K562 (cell line): ENCODE measurements around the gene CLN5. TPM values are rescaled to one million over a fixed set of nuclear protein-coding genes. Genes with fewer than 3 reads are reported as not detected.

Source experiments
- ATAC-seq: fragments of 200-7000 bp; cut with Tn5 transposase; 3 replicates; pipeline ENCODE4 v1.9.1; 2020; ENCODE audit warnings: moderate library complexity
- BruUV-seq: library from RNA; stranded (reverse); fragments of 400-500 nt; replicated peaks from 2 replicates; lab custom pipeline; 2021; lab: Mats Ljungman, UMichigan
- CTCF ChIA-PET: fragments of 300-600 bp; formaldehyde crosslinking; extraction: SDS; loops from one replicate; lab custom pipeline; 2021; ENCODE audit warnings: low intra/inter-chr PET ratio; lab: Yijun Ruan, JAX
- POLR2A ChIA-PET: fragments of 300-600, 350-650 bp; sonication (Branson Sonifier 250); formaldehyde crosslinking; extraction: SDS; loops from one replicate; lab custom pipeline; 2021; ENCODE audit warnings: antibody characterized with exemption, inconsistent platforms; lab: Yijun Ruan, JAX
- DNase-seq, 4 experiments: peaks; one replicate each; pipeline versions ENCODE4 v3.0.0 to v3.0.0-alpha.2; 2011 to 2018; ENCODE audit warnings: low spot score in 3 of 4, mixed read lengths in 3 of 4; ENCODE audit errors: extremely low read depth in 1 of 4
- FAIRE-seq: peaks from 2 replicates; lab custom pipeline; 2011; peaks lifted over from hg19 to GRCh38; lab: Jason Lieb, UNC
- H2AFZ ChIP-seq: 2 replicates; pipeline ENCODE4 v1.6.0; 2011; ENCODE audit warnings: low read depth, low read length, control low read depth, inconsistent platforms
- H3K27ac ChIP-seq: fragments of 200-600 bp; 3 replicates; pipeline ENCODE4 v1.8.0; 2011; ENCODE audit warnings: low read depth, mild to moderate bottlenecking, control low read depth, inconsistent platforms, low read length, moderate library complexity, mixed read lengths; ENCODE audit errors: extremely low read depth
- H3K27me3 ChIP-seq, 2 experiments: fragments of 300-600 bp in 1 of 2; 2 replicates in 1 of 2; 3 replicates in 1 of 2; pipeline versions ENCODE4 v1.6.0 to v1.8.0; 2011; ENCODE audit warnings: inconsistent platforms in 2 of 2, low read length in 2 of 2, mild to moderate bottlenecking in 1 of 2, mixed read lengths in 1 of 2, moderate library complexity in 1 of 2; ENCODE audit not compliant: control insufficient read depth in 2 of 2, insufficient read depth in 2 of 2
- H3K36me3 ChIP-seq: fragments of 300-600 bp; 3 replicates; pipeline ENCODE4 v1.8.0; 2011; ENCODE audit warnings: mild to moderate bottlenecking, low read length, inconsistent platforms; ENCODE audit not compliant: control insufficient read depth, insufficient read depth
- H3K4me1 ChIP-seq, 2 experiments: fragments of 200-600 bp in 1 of 2; replicated peaks in 1 of 2; 2 replicates in 1 of 2; 3 replicates in 1 of 2; pipeline versions ENCODE4 v1.5.1 to v1.8.0; 2011; ENCODE audit warnings: inconsistent platforms in 2 of 2, low read length in 2 of 2, mild to moderate bottlenecking in 1 of 2, mixed read lengths in 1 of 2, moderate library complexity in 1 of 2; ENCODE audit not compliant: control insufficient read depth in 2 of 2, insufficient read depth in 2 of 2
- H3K4me2 ChIP-seq: 2 replicates; pipeline ENCODE4 v1.6.1; 2011; ENCODE audit warnings: low read length, control low read depth, inconsistent platforms, mixed read lengths; ENCODE audit not compliant: insufficient read depth
- H3K4me3 ChIP-seq: fragments of 200-600 bp; sonication (generic), shearing (Covaris generic); 2 replicates; pipeline ENCODE4 v1.5.1; 2016; ENCODE audit warnings: control low read depth, inconsistent platforms
- H3K79me2 ChIP-seq: fragments of 200-600 bp; 3 replicates; pipeline ENCODE4 v1.8.0; 2011; ENCODE audit warnings: low read length, inconsistent platforms; ENCODE audit not compliant: control insufficient read depth, insufficient read depth
- H3K9ac ChIP-seq, 2 experiments: 2 replicates each; pipeline versions ENCODE4 v1.6.0 to v1.6.1; 2011; ENCODE audit warnings: low read depth in 2 of 2, low read length in 2 of 2, control low read depth in 1 of 2, inconsistent platforms in 1 of 2, mild to moderate bottlenecking in 1 of 2, mixed read lengths in 1 of 2; ENCODE audit not compliant: insufficient read depth in 1 of 2
- H3K9me1 ChIP-seq: one replicate; pipeline ENCODE4 v1.6.0; 2011; ENCODE audit warnings: inconsistent platforms, mild to moderate bottlenecking, low read length, moderate library complexity; ENCODE audit not compliant: control insufficient read depth, insufficient read depth
- H3K9me3 ChIP-seq: replicated peaks from 2 replicates; pipeline ENCODE4 v1.5.1; 2011; ENCODE audit warnings: low read depth, low read length, inconsistent platforms; ENCODE audit not compliant: control insufficient read depth, insufficient read depth
- H4K20me1 ChIP-seq: replicated peaks from 2 replicates; pipeline ENCODE4 v1.6.1; 2011; ENCODE audit warnings: low read length, inconsistent platforms, mixed read lengths; ENCODE audit not compliant: control insufficient read depth, insufficient read depth
- AFF4 ChIP-seq: sonication (generic); formaldehyde crosslinking; IDR thresholded peaks from 2 replicates; pipeline ENCODE4 v1.8.0; 2023; ENCODE audit warnings: mild to moderate bottlenecking, missing genetic modification reagents
- CEBPB ChIP-seq: fragments of 450-650 bp; IDR thresholded peaks from 2 replicates; pipeline ENCODE4 v1.6.1; 2016; ENCODE audit warnings: missing genetic modification characterization, missing compliant biosample characterization
- HDAC3 ChIP-seq: fragments of 450-650 bp; IDR thresholded peaks from 2 replicates; pipeline ENCODE4 v1.6.1; 2018; ENCODE audit warnings: borderline replicate concordance, mild to moderate bottlenecking, moderate library complexity; ENCODE audit not compliant: partially characterized antibody
- KDM5B ChIP-seq: fragments of 200-600 bp; sonication (generic); IDR thresholded peaks from 2 replicates; pipeline ENCODE4 v1.6.1; 2012; ENCODE audit warnings: low read depth, mild to moderate bottlenecking, moderate library complexity, low read length, control low read depth, inconsistent platforms; ENCODE audit not compliant: insufficient replicate concordance
- MYNN ChIP-seq, 2 experiments: sonication (generic); formaldehyde crosslinking in 1 of 2; IDR thresholded peaks; 2 replicates each; pipeline versions ENCODE4 v1.5.0 to v1.6.1; 2016 to 2020; ENCODE audit warnings: antibody characterized with exemption in 1 of 2, missing genetic modification reagents in 1 of 2
- PKNOX1 ChIP-seq: fragments of 450-650 bp; IDR thresholded peaks from 2 replicates; pipeline ENCODE4 v1.6.1; 2016
- PYGO2 ChIP-seq: fragments of 450-650 bp; IDR thresholded peaks from 2 replicates; pipeline ENCODE4 v1.6.1; 2016; ENCODE audit warnings: mild to moderate bottlenecking, missing genetic modification characterization, moderate library complexity, missing compliant biosample characterization
- WGBS: fragments of 100-300 bp; shearing (Covaris generic); methylation state at CpG from one replicate; pipeline ENCODE4 v1.1.6; 2016; ENCODE audit warnings: low coverage, mixed read lengths; ENCODE audit not compliant: insufficient coverage; ENCODE audit errors: missing lambda C conversion rate; 5-methylcytosine and 5-hydroxymethylcytosine counted together
- in situ Hi-C: fragments of 300-500 bp; cut with MboI; formaldehyde crosslinking; loops from 4 replicates; pipeline ENCODE4 v1.15.0; 2018; ENCODE audit warnings: inconsistent platforms, mixed read lengths
- intact Hi-C: fragments of 100-400 bp; cut with micrococcal nuclease; formaldehyde crosslinking; loops from 2 replicates; pipeline ENCODE4 v1.14.2; 2022
- polyA plus RNA-seq, 8 experiments: library from polyadenylated mRNA; depleted of rRNA in 4 of 8; stranded (reverse) in 5 of 8; unstranded in 3 of 8; fragments of >200 nt; fragmentation: Nextera tagmentation in 2 of 8; fragmentation: Illumina TruSeq in 1 of 8; extraction: Ambion mirVana in 2 of 8; extraction: Trizol in 1 of 8; gene quantifications; 2 replicates each; pipeline versions ENCODE4 v1.2.1 to v1.2.3, GENCODE V29; 2011 to 2014; ENCODE audit warnings: inconsistent platforms in 1 of 8, missing spikeins in 1 of 8
- total RNA-seq, 7 experiments: library from RNA; depleted of rRNA in 6 of 7; stranded (reverse); fragments of >200 nt in 6 of 7; fragmentation: Illumina TruSeq in 2 of 7; extraction: Trizol in 2 of 7; gene quantifications; 2 replicates each; pipeline versions ENCODE4 v1.2.1 to v1.2.3, GENCODE V29; 2011 to 2021; ENCODE audit warnings: low replicate concordance in 1 of 7
- TF ChIP-seq, protein P1 (sequence below): fragments of 450-650 bp; conservative IDR thresholded peaks from 2 replicates; pipeline ENCODE4 v1.6.1; 2016; ENCODE audit warnings: missing genetic modification characterization, low read depth, mild to moderate bottlenecking, control low read depth, missing compliant biosample characterization

CLN5 gene
- total and polyA plus RNA-seq, 9 of the 15 experiments (the other 6 are each of a cell fraction or from before 2014, with no cell fraction given) = 4.6 to 11.5 (median 7.2) TPM

DNA sequence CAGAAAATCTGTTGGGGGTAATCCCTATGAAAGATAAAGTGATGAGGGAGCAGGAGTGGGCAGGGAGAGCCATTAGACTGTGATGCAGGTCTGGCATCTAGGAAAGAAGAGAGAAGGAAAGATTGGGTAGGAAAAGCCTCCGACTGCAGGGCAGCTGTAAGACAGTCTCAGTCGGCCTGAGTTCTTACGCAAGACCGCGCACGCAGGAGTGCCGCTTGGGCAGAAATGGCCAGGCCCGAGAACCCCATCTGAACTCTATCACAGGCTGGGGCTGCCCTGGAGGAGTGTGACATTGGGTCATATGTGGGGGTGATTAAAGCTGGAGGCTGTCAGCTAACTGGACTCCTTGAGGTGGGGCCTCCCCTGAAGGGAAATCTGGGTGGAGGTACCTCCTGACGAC is 49.0 kb downstream of the CLN5 start:
- intact Hi-C loops = no loop called here
- H3K79me2 ChIP-seq = no peaks in the 10 kb centered on the region
- POLR2A ChIA-PET = interaction anchor here (0.6 kb wide), 1 partner anchor 25 kb away, joined by 3 read pairs; no protein-coding TSS in a partner anchor

GRCh38 chr13:77042566-77043177 is 50.8 kb downstream of the CLN5 start:
- H2AFZ ChIP-seq = no peak overlapping the region
- ChIA-PET CTCF (no interaction called here), POLR2A (interaction anchor here (0.8 to 1.6 kb wide), 3 partner anchors 13 to 16 kb away, joined by 3 read pairs; partner anchors contain the start of gene FBXL3)
- intact Hi-C loops (no loop called here), in situ Hi-C loops (no loop called here)
- H3K9me3 ChIP-seq = no peaks in the 10 kb centered on the region
- no peak overlapping the region for H3K4me3 ChIP-seq
- ATAC-seq = peak; percentile 39; the same call in 2 of the 3 replicates
- H3K36me3 ChIP-seq = peaks cover 7% of the 10 kb centered on the region; the same call in 2 of the 3 replicates
- H4K20me1 ChIP-seq = no peaks in the 10 kb centered on the region
- 72% methylated on average over 5 of the region's 5 CpGs for WGBS
- no peaks in the 10 kb centered on the region for H3K27me3 ChIP-seq
- no peak for DNase-seq
- FAIRE-seq = peak; percentile 49
- no TSS peak for BruUV-seq
- H3K4me1 ChIP-seq = no peaks in the 10 kb centered on the region; a peak in 1 of 5 replicates
- H3K79me2 ChIP-seq = no peaks in the 10 kb centered on the region
- no peak overlapping the region for H3K4me2 ChIP-seq
- no peak overlapping the region for H3K27ac ChIP-seq
- no peak overlapping the region for H3K9ac ChIP-seq
- H3K9me1 ChIP-seq = no peaks in the 10 kb centered on the region
- TF ChIP-seq PKNOX1 (peak; percentile 62), AFF4 (CRISPR knock-in tag) (no peak), HDAC3 (no peak), MYNN (IDR thresholded peaks at IDR 0.05) (no peak), MYNN (CRISPR knock-in tag; IDR thresholded peaks at IDR 0.05) (no peak), PYGO2 (tag) (no peak)
- TF ChIP-seq, protein P1, sequence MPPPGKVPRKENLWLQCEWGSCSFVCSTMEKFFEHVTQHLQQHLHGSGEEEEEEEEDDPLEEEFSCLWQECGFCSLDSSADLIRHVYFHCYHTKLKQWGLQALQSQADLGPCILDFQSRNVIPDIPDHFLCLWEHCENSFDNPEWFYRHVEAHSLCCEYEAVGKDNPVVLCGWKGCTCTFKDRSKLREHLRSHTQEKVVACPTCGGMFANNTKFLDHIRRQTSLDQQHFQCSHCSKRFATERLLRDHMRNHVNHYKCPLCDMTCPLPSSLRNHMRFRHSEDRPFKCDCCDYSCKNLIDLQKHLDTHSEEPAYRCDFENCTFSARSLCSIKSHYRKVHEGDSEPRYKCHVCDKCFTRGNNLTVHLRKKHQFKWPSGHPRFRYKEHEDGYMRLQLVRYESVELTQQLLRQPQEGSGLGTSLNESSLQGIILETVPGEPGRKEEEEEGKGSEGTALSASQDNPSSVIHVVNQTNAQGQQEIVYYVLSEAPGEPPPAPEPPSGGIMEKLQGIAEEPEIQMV = no peak

More for the DNA sequence above, 49.0 kb downstream of the CLN5 start:
- DNase-seq = no peak
- 64% methylated on average over 9 of the region's 9 CpGs for WGBS
- Histone ChIP-seq H3K9me1 (no peaks in the 10 kb centered on the region), H3K4me3 (no peak overlapping the region), H3K36me3 (peaks cover 7% of the 10 kb centered on the region; the same call in 2 of the 3 replicates), H3K27me3 (no peaks in the 10 kb centered on the region), H3K27ac (no peak overlapping the region), H4K20me1 (no peaks in the 10 kb centered on the region), H3K9me3 (no peaks in the 10 kb centered on the region), H3K4me1 (no peaks in the 10 kb centered on the region; a peak in 1 of 5 replicates), H2AFZ (no peak overlapping the region), H3K4me2 (no peak overlapping the region), H3K9ac (no peak overlapping the region)
- in situ Hi-C loops = no loop called here
- TF ChIP-seq KDM5B (no peak), CEBPB (tag) (peak; percentile 52)
- no TSS peak for BruUV-seq
- CTCF ChIA-PET = no interaction called here
- FAIRE-seq = no peak
- ATAC-seq = peak; percentile 29; the same call in 1 of the 3 replicates
